ENCODE data around the gene PLB1.

Gene PLB1

DNA sequence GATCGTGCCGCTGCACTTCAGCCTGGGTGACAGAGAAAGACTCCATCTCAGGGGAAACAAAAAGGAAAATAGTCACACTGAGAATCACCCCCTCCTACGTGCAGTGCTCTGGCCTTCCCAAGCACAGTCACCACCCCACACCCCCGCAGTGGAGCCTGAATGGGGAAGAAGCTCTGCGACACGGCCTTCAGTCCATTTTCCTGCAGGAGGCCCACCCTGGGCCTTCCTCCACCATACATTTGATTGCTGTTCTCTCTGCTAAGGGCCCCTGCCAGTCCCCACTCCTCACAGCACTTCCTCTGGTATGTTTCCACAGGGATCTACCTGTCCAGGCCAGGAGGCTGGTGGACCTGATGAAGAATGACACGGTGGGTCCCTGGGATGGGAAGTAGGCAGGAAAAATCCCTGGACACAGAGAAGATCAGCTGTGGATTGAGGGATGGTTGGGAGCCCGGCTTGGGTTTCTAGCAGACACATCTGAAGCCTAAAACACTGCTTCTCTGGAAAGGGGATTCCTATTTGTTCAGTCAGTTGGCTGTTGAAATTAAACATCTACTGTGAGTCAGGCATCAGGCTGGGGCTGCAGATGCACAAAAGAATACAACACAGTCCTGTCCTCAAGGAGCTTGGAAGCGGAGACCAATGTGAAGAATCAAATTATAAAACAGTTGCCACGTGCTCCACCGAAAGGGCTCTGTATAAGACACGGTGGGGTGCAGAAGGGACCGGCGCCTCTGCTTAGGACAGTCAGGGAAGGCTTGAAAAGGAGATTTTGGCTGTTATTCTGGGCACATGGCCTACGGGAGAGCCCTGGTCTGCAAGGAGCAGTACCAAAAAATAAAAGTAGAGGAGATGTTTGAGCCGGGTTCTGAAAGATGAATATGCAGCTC, 82.2 kb downstream of the PLB1 start:
- intact Hi-C loops (cut with DNase I), result no loop called here

DNA sequence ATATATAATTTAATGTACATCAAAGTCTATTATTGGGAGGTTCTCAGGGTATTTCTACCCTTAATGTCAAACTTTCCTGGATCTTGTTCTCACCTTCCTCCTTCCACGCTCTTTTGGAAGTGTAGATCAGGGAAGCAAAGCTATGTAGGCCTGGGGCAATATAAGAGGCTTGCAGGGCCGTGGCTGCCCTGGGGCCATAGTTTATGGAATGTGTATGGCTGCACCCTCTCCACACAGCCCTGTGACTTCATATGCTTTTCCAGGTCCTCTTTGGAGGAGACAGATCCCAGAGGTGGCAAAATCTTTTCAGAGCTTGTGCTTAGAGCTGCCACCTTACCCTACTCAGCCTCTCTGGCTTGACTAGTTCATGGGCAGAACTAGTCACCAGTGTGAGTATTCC, 82.9 kb downstream of the PLB1 start:
- intact Hi-C loops (cut with DNase I), result no loop called here
- DNase-seq, result no peak

More for the DNA sequence above, 82.2 kb downstream of the PLB1 start:
- no peak for DNase-seq

DNA sequence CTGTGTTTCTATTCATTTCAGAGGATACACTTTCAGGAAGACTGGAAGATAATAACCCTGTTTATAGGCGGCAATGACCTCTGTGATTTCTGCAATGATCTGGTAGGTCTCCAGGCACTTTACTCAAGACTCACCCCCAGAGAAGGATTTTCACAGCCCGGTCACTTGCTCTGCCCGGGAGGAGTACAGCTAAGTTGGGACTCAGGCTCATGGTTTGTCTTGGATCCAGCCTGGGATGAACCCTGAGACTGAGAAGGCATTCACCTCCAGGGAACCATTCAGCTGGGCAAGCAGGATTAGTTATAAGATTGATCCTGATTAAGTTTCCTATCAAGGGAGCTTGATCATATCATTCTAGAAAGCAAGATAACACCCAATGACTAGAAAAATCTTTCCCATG, 83.7 kb downstream of the PLB1 start:
- no peak for DNase-seq
- intact Hi-C loops (cut with DNase I), result no loop called here

DNA sequence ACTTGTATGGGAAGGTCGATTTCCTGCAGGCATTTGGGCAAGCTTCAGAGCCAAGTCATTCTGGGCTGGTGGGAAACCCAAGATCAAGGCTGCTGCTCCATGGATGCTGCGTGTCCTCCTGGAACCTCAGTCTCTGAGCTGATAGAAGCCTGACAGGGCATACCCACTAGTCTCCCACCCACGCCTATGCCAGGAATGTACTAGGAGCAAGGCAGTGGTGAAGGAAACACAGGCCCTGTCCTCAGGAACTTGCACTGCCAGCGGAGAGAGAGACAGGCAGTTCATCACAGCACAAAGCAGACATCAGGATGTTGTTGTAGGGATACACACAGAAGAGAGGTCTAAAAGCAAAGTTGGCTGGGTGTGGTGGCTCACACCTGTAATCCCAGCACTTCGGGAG, 84.2 kb downstream of the PLB1 start:
- intact Hi-C loops (cut with DNase I), result no loop called here
- no peak for DNase-seq

DNA sequence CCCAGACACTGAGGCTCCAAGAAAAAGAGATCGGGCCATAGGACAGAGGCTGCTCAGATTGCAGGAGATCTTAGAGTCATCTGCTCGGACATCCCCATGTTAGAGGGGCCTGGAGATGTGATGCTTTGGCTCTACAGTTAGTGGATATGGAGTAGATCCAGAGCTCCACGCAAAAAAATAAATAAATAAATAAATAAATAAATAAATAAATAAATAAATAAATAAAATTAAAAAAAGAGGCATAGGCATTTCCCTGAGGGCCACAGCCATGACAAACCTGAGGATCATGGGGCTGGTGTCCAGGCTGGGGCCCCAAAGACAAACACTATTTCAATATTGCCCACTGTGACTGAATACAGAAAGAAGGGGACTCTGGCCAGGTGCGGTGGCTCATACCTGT, 85.5 kb downstream of the PLB1 start:
- intact Hi-C loops (cut with DNase I), result no loop called here
- DNase-seq, result peak in 1 of 42 donors; percentile 4

DNA sequence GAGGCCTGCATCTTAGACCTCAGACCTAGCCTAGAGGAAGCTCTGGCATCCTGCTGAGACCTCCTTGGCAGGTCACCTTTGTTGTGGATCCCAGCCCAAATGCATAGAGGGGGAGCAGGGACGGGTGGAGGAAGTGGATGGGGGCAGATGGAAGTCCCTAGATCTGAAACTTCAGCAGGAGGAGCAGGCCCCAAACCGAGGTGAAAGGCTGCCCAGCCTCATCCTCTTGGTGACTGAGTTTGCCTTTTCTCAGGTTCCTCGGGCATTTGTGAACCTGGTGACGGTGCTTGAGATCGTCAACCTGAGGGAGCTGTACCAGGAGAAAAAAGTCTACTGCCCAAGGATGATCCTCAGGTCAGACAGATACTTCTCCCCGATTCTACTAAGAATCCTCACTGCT, 86.3 kb downstream of the PLB1 start:
- peak in 1 of 42 donors; percentile 6 for DNase-seq
- intact Hi-C loops (cut with DNase I), result no loop called here

DNA sequence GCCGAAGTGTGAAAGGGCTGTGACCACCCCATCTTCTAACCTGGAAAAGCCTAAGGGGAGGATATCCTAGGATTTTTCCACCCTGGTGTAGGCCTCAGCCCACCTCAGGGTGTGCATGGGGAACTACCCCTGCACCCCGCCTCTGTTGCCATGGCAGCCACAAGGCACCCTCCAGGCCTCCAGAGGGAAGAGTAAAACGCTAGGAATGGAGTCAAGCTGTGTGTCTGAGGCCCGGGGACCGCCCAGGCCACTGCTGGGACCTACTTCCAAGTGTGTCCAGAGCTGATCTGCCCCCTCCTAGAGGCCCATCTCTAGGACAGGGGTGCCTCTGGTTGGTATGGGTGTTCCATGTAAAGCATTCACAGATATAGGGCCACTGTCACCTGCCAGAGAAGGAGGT, 86.7 kb downstream of the PLB1 start:
- peak in 5 of 42 donors; percentile 9 to 50 (median 32) for DNase-seq

DNA sequence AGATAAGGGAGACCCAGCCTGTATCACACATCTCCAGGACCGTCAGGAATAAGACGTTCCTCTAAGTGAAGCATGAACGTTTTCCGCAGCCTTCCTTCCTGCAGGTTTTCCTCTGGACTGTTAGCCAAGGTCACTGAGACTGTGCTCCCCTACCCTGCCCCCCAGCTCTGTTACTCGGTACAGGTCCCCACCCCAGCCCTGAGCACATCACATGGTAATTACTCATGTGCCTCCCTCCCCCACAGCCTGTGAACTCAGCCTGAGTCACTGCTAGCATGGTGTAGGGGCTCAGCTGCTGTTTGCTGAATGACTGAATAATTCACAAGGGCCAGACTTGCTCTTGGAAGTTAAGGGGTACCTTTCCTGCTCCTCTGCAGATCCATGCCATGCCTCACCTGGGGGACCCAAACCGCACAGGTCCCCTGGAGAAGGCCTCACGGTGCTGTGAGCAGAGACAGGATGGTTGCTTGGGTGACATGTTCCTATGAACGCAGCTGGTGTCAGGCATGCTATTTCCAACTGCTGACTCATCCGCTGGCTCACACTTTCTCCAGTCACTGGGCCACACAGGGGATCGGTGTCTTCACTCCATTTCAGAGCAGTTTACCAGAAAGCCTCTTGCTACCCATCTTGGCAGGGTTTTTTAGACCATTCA, 88.2 kb downstream of the PLB1 start:
- intact Hi-C loops (cut with DNase I), result no loop called here
- DNase-seq, result peak; percentile 63 to 96 (median 82)

More for the DNA sequence above, 86.7 kb downstream of the PLB1 start:
- intact Hi-C loops (cut with DNase I), result no loop called here

DNA sequence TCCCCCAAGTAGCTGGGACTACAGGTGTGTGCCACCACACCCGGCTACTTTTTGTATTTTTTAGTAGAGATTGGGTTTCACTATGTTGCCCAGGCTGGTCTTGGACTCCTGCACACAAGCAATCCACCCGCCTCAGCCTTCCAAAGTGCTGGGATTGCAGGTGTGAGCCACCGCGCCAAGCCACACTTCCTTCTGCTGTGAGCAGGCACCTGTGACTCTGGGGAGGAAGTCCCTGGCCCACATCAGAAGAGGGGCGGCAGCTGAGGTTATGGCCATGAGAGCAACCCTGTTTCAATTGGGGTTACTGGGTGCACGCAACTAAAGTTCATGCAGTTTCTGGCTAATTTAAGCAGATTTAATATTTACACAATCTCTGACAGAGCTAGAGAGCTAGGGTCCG, 91.0 kb downstream of the PLB1 start:
- intact Hi-C loops (cut with DNase I), result no loop called here
- peak in 2 of 42 donors; percentile 23 to 25 for DNase-seq

DNA sequence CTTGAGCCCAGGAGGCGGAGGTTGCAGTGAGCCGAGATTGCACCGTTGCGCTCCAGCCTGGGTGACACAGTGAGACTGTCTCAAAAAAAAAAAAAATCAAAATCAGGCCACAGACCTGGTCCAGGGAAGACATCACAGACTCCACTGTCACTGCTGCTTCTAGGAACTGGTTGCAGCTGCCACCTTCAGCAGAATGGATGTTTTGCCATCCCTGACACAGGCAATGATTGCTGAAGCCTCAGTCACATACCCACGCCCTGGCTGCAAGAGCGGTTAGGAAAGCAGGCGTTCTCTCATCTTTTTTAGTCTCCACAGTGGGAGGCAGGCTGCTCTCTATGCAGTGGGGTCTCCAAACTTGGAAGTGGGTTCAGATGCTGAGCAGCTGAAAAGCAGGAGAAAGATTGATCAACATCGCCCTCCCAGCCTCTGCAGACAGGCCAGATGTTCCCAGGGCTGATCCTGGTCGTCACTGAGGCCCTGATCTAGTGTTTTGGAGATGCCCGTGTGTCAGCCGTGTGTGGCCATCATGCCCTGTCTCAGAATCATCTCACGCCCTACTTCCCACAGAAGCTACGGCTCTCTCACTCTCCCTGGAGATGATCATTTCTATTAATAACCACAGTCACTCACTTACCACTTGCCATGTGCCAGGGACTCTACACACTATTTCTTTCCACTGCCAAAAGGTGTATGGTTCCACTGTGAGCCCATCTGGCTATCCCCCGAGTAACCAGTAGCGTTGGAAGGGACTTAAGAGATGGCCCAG, 91.8 kb downstream of the PLB1 start:
- intact Hi-C loops (cut with DNase I), result no loop called here
- DNase-seq, result peak in 33 of 42 donors; percentile 33 to 86 (median 55)

DNA sequence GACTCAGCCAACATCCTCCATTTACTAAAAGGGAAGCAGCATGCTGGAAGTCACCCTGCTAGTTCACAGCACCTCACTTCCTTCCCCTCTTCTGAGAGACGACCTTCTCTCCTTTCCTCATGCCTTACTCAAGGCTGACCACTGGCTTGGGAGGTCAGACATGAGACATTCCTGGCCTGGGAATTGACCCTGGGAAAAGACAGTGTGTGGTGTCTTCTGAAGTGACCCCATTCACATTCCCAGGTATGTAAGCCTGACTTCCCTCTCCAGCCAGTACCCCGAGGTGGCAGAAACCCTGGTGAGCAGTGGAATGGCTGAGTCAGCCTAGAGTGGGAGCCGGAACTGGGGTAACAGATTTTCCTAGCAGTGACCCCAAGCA, 92.4 kb downstream of the PLB1 start:
- peak in 3 of 42 donors; percentile 9 to 34 (median 25) for DNase-seq
- intact Hi-C loops (cut with DNase I), result no loop called here

DNA sequence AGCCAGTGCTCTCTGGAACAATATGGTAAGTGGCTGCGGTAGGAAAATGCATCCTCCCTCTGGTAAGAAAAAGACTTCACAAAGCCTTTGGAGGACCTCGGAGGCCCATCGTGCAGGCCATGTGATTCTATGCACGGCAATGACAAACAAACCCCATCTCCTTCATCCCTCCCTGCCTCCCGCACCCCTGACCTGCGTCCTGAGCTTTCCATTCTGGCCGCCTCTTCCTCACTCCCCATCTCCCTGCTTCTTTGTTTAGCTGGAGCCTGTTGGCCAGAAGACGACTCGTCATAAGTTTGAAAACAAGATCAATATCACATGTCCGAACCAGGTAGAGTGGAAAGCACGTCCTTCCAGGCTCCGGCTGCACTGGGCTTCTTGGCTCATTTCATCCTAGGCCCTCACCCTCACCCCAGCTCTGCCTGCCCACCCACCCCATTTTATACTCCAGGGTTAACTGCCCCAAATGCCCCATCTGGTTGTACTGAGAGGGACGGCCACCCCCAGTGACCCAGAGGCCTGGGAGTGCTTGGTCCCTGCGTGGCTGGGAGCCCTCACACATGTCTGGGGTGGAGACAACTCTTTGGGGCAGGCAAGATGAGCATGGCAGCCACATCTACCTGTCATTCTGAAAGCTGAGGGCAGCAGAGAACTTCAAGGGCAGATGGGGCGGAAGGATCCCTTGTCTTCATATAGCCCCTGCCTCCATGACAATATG, 94.0 kb downstream of the PLB1 start:
- intact Hi-C loops (cut with DNase I), result loop anchor here (10.0 kb wide), 1 partner anchor 165 kb away; the partner anchor contains the start of gene PPP1CB
- peak in 3 of 42 donors; percentile 1 to 31 (median 13) for DNase-seq

DNA sequence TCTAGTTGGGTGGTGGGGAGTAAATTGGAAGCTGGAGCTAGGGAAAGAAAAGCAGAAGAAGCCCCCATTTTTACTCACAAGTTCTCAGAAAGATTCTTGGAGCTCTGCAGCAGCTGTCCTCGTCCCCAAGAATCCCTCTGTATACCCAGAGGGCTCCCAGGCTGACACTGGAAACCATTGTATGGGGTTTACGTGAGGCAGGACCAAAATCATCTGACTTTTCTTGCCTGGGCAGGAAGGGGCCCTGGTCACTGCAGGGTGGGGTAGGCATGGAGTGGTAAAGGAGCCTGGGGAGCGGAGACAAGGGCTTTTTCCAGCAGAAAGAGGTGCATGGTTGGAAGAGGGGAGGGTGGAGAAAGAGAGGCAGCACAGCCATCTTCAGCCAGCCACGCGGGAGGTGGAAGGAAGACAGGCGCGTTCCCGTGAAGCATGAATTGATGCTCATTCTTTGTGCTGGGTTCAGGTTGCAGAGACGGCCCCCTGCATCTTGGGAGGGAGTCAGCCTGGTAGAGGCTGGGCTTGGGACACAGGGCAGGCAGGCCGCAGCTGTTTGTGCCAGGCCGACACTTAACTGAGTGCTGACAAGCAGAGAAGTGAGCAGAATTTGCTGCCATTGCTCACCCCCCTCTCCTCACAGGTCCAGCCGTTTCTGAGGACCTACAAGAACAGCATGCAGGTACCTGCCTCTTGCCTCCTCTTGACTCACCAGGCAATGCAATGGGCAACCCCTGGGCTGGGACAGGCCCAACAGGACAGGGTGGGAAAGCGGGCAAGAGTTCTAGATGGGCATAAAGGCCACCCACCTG, 94.8 kb downstream of the PLB1 start:
- intact Hi-C loops (cut with DNase I), result loop anchor here (10.0 kb wide), 1 partner anchor 164 kb away; the partner anchor contains the start of gene PPP1CB
- peak in 3 of 42 donors; percentile 1 to 18 (median 16) for DNase-seq

DNA sequence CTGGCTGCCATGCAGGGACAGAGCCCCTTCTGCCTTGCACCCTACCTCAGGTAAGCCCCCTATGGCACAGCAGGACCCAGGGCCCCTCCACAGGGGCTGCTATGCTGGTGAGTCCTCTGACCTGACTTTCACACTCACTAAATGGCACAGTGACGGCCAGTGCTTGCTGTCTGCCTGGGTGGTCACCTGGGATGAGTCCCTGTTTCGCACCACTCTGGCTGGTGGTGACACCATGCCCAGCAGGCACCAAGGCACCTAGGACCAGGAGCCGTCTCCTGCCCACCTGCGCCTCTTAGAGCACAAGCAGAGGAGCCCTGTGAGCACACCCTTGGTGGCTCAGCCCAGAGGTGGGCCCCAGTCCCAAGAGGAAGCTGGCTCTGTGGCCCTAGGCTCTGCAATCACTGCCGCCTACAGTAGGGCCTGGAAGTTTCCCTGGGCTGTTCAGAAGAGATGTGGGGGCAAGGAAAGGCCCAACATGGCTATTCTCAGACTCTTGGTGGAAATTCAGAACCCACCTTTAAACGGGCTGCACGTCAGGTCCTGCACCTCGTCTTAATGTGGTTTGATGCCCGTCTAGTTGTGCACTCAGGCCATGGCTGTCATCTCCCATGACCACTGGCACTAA, 96.0 kb downstream of the PLB1 start:
- DNase-seq, result peak in 3 of 42 donors; percentile 4 to 14 (median 12)

DNA sequence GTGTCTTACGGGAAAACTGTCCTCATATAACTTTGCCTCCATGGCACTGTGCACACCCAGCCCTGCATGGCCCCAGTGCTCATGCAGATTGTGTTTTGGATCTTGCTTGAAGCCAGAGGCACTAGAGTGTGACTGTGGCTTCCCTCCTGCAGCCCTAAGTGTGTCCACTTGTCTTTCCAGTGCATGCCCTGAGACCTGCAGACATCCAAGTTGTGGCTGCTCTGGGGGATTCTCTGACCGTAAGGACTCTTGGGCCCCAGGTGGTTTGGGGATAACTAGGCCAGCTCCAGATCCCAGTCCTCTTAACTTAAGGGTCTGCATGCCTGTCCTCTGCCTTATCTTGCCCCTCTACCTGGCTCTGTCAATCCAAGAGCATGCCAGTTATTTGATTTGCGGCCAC, 96.6 kb downstream of the PLB1 start:
- intact Hi-C loops (cut with DNase I), result loop anchor here (10.0 kb wide), 1 partner anchor 162 kb away; the partner anchor contains the start of gene PPP1CB
- DNase-seq, result peak in 2 of 42 donors; percentile 3 to 5

More for the DNA sequence above, 96.0 kb downstream of the PLB1 start:
- intact Hi-C loops (cut with DNase I), result loop anchor here (10.0 kb wide), 1 partner anchor 163 kb away; the partner anchor contains the start of gene PPP1CB

DNA sequence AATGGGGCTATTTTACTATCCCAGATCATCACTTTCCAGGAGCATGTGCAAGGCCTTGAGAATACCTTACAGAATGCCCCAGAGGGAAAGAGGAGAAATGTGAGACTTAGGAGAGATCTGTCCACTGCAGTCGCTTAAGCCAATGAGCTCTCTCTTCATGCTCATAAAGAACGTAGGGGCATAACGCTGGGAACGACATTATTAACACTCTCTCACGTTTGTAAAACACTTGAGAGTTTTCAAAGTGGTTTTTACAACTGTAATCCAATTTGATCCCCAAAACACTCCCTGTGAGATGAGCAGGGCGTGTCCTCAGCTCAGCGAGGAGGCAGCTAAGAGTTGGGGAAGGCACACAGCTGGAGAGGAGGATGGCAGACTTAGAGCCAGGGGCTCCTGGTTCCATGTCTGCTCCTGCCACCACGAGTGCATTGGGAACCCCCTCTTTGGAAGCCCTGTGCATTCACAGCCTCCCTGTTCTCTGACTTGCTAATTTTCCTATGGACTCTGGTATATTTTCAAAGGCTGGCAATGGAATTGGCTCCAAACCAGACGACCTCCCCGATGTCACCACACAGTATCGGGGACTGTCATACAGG, 97.4 kb downstream of the PLB1 start:
- intact Hi-C loops (cut with DNase I), result loop anchor here (10.0 kb wide), 1 partner anchor 162 kb away; the partner anchor contains the start of gene PPP1CB

DNA sequence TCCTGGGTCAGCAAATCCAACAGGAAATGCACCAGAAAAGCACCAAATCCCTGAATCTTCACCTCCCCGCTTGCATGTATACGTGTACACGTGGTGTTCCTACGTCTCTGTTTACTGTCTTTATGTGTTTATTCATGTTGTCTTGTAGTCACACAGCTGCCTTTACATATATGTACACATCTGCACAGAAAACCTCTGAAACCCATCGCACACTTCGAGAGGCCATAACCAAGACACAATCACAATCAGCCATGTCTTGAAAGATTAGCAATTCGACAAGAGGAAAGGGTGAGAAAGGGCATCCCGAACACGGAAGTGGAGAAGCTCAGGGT, 98.1 kb downstream of the PLB1 start:
- DNase-seq, result no peak
- intact Hi-C loops (cut with DNase I), result loop anchor here (10.0 kb wide), 1 partner anchor 161 kb away; the partner anchor contains the start of gene PPP1CB

More for the DNA sequence above, 97.4 kb downstream of the PLB1 start:
- peak in 1 of 42 donors; percentile 12 for DNase-seq
